ENCODE results near the gene ZNF48. TPM values are rescaled to one million over a fixed set of nuclear protein-coding genes. Genes with fewer than 3 reads are reported as not detected.

ZNF48 gene
- total RNA-seq, 4 donors from 2014 or later = 5.5 to 7.5 (median 7.3) TPM

DNA sequence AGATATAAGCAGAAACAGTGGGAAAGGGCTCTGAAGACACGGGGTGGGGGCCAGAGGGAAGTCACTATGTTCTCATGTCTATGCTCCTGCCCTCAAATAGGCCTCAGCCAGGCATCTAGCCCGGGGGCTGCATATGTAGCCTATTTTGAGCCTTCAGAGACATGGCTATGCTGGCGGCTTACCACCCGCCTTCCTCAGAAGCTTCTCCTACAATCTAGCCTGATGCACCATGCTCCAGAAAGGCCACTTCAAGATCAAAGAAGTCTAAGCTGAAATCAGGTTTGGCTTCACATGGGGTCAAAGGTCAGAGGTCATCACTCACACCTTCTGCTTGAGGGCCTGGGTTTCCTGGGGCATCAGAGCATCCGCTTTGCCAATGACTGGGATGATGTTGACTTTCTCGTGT, 14.4 kb upstream of the ZNF48 start:
- peaks cover 0 to 29% (median 13%) of the 10 kb centered on the region in 4 donors for H3K4me1 ChIP-seq
- H3K9me3 ChIP-seq = no peaks in the 10 kb centered on the region
- TF ChIP-seq EP300 (IDR thresholded peaks at IDR 0.05) (no peak), CTCF (IDR thresholded peaks at IDR 0.05) (no peak), POLR2A (IDR thresholded peaks at IDR 0.05) (no peak)
- no peaks in the 10 kb centered on the region for H3K27me3 ChIP-seq
- no peaks in the 10 kb centered on the region for H3K36me3 ChIP-seq
- peak overlapping the region in 1 of 4 donors; percentile 48 for H3K27ac ChIP-seq
- 70 to 80% methylated on average over 5 to 6 of the region's 6 CpGs for WGBS, 2 donors
- H3K4me3 ChIP-seq = no peak overlapping the region
- no peak for DNase-seq (ENCODE audit: low spot score in 2 of 2)

DNA sequence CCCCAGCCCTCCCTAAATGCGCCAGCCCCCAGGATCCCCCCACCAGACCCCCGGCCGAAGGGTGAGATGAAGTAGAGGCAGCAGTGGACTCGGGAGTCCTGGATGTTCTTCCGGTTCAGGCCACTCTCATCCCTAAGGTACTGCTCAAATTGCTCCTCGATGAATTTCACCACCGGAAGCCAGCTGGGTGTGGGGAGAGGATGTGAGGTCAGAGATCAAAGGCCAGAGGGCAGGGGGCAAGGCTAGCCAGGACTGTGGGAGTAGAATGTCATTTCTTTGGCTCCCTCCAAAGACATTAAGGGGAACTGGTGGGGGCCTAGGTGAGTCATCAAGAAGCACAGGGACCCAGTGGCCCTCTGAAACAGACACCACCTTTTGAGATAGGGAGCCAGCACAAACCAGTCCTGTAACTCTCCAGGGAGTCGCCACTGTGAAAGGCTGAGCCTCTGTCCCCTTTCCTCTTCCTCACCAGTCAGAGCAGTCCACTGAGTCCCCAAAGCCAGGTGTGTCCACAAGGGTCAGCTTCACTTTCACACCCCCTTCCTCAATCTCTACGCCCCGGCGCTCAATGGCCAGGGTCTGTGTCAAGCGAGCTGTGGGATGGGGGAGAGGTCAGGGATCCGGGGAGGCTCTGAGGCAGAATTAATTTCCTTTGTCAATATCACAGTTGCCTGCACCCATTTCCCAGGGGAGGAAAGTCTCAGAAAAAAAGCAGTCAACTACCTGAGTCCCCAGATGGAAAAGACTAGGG, 13.8 kb upstream of the ZNF48 start:
- Histone ChIP-seq H3K27ac (peak overlapping the region in 2 of 4 donors; percentile 48 to 69), H3K4me1 (peaks cover 0 to 29% (median 13%) of the 10 kb centered on the region in 4 donors), H3K27me3 (no peaks in the 10 kb centered on the region), H3K9me3 (no peaks in the 10 kb centered on the region), H3K4me3 (peak overlapping the region in 1 of 4 donors; percentile 27), H3K36me3 (no peaks in the 10 kb centered on the region)
- no peak for TF ChIP-seq CTCF (IDR thresholded peaks at IDR 0.05)
- TF ChIP-seq EP300 (IDR thresholded peaks at IDR 0.05) = no peak
- TF ChIP-seq POLR2A (IDR thresholded peaks at IDR 0.05) = no peak
- DNase-seq (ENCODE audit: low spot score in 2 of 2) = no peak
- WGBS, 2 donors = 70 to 79% methylated on average over 12 to 13 of the region's 13 CpGs

GRCh38 chr16:30382111-30382881, 12.9 kb upstream of the ZNF48 start, which contains the start of gene SEPTIN1:
Gene SEPTIN1 (minus strand): TSS chr16:30382561. CDS start chr16:30382542, 19 bp downstream.
- peak within 1 kb of the TSS in 2 of 4 donors; percentile 48 to 69 for H3K27ac ChIP-seq
- no peaks in the 10 kb centered on the region for H3K36me3 ChIP-seq
- no peaks in the 10 kb centered on the region for H3K27me3 ChIP-seq
- peaks cover 0 to 21% (median 5%) of the 10 kb centered on the region in 4 donors for H3K4me1 ChIP-seq
- DNase-seq (ENCODE audit: low spot score in 2 of 2) = no peak
- no peaks in the 10 kb centered on the region for H3K9me3 ChIP-seq
- 61 to 71% methylated on average over 8 to 11 of the region's 12 CpGs for WGBS, 2 donors
- no peak for TF ChIP-seq EP300 (IDR thresholded peaks at IDR 0.05)
- peak within 1 kb of the TSS in 1 of 4 donors; percentile 27 for H3K4me3 ChIP-seq

DNA sequence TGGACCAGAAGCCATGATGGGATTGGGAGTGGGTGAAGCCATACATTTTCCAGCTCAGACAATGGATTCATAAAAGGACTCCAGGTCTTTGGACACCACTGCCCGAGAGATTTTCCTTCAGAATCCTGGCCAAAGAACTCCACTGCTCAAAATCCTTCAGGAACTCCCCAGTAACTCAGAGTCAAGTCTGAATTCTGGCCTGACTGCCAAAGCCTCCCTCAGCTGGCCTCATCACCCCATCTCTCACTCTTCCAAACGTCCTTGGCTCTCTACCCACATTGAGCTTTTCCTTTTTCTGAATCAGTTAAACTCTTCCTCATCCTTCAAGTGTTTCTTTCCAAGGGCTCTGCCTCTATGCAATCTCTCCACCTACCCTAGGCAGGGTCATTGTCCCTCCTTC, 11.7 kb upstream of the ZNF48 start:
- H3K4me3 ChIP-seq = no peak overlapping the region
- TF ChIP-seq POLR2A (IDR thresholded peaks at IDR 0.05) (no peak), EP300 (IDR thresholded peaks at IDR 0.05) (no peak), CTCF (IDR thresholded peaks at IDR 0.05) (no peak)
- no peak overlapping the region for H3K27ac ChIP-seq
- no peak for DNase-seq (ENCODE audit: low spot score in 2 of 2)
- H3K4me1 ChIP-seq = peaks cover 0 to 20% (median 4%) of the 10 kb centered on the region in 4 donors
- H3K36me3 ChIP-seq = no peaks in the 10 kb centered on the region
- 35 to 41% methylated on average over 2 of the region's 2 CpGs for WGBS, 2 donors
- H3K9me3 ChIP-seq = no peaks in the 10 kb centered on the region
- H3K27me3 ChIP-seq = no peaks in the 10 kb centered on the region

DNA sequence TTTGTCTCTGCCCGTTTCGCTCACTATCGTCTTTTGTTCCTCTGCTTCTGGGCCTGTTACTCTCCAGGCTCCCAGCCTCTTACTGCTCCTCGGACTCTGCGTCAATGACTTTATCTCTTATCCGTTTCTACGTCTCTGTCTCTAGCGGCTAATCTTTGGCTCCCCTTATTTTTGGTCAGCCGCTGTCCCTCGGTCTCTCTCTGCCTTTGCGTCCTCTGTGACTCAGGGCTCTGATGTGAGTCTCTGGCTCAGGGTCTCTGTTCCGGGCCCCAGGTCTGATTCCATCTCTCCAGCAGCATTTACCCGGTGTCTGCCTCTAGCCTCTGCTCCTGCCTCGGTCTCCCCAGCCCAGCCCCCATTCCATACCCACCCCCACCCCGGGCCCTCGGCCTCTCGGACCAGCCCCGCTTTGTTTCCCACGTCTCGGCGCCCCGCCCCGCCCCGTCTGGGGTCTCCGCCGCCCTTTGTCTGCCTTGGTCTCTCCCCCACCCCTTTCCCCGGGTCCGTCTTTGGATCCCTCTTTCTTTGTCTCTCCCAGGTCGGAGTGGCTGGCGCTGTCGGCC, 547 bp upstream of the ZNF48 start:
- peak overlapping the region; percentile 23 to 87 (median 82) for H3K27ac ChIP-seq

More for the DNA sequence above, 547 bp upstream of the ZNF48 start:
- Histone ChIP-seq H3K4me1 (peaks cover 4 to 32% (median 13%) of the 10 kb centered on the region in 4 donors), H3K36me3 (peaks cover 0 to 16% (median 0%) of the 10 kb centered on the region in 3 donors), H3K27me3 (no peaks in the 10 kb centered on the region), H3K4me3 (peak overlapping the region; percentile 45 to 79 (median 73)), H3K9me3 (no peaks in the 10 kb centered on the region)
- WGBS, 2 donors = 4 to 6% methylated on average over 29 to 31 of the region's 31 CpGs
- DNase-seq (ENCODE audit: low spot score in 2 of 2) = no peak
- TF ChIP-seq EP300 (IDR thresholded peaks at IDR 0.05) (no peak), CTCF (IDR thresholded peaks at IDR 0.05) (no peak), POLR2A (IDR thresholded peaks at IDR 0.05) (no peak)

All from tibial nerve (tissue), 4 donors.